ENCODE data around the gene CHD5.

The CHD5 gene

DNA sequence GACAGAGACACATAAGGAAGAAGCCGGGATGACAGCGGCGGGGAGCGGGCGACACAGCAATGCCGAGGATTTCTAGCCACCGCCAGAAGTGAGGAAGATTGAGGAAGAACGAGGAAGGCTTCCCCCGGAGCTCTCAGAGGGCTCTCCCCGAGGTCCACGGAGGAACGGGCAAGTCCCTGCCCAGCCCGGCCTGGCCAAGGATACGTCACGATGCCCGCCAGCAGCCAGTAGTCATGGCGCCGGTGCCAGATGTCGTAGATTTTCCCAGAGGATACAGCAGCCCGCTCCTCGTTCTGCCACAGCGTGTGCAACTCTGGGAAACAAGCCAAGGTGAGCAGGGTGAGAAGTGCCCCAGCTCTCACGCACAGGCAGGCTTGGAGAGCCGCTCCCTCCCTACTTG is 68.5 kb downstream of the CHD5 start:
- DNase-seq (ENCODE audit: low read depth), result no peak

GRCh38 chr1:6110326-6110725 is 69.8 kb downstream of the CHD5 start:
- DNase-seq (ENCODE audit: low read depth), result no peak

- DNase-seq (ENCODE audit: low read depth), result no peak
Measured at GRCh38 chr1:6109688-6110087, 70.4 kb downstream of the CHD5 start.

DNA sequence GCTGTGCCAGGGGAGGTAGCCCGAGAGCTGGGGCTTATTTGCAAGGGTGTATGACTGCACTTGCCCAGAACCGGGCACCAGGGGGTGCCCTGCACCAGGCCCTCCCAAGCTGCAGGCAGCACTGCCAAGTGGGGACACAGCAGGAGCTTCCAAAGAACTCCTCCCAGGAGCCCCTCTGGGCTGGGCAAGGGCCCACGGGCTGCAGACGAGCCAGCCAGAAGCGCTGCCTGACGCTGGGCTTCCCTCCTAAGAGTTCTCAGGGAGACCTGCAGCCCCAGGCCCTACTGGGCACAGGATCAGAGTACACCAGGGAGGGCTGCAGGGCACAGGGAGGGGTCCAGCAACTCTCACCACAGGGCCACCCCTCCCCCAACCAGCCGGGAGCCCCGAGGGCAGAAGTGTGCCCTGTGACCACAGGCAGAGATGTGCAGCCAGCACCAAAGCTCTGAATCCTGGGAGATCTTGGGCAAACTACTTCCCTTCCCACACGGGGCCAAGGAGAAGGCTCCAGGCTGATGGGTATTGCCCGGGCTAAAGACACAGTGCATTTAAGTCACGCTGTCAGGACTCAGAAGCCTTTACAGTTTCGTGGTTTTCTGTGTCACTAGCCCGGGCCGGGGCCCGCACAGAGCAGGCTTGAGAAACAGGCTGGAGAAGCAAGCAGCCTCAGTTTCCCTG is 71.0 kb downstream of the CHD5 start:
- no peak for DNase-seq (ENCODE audit: low read depth)

- DNase-seq (ENCODE audit: low read depth), result no peak
Measured at GRCh38 chr1:6108476-6108875, 71.6 kb downstream of the CHD5 start.

DNA sequence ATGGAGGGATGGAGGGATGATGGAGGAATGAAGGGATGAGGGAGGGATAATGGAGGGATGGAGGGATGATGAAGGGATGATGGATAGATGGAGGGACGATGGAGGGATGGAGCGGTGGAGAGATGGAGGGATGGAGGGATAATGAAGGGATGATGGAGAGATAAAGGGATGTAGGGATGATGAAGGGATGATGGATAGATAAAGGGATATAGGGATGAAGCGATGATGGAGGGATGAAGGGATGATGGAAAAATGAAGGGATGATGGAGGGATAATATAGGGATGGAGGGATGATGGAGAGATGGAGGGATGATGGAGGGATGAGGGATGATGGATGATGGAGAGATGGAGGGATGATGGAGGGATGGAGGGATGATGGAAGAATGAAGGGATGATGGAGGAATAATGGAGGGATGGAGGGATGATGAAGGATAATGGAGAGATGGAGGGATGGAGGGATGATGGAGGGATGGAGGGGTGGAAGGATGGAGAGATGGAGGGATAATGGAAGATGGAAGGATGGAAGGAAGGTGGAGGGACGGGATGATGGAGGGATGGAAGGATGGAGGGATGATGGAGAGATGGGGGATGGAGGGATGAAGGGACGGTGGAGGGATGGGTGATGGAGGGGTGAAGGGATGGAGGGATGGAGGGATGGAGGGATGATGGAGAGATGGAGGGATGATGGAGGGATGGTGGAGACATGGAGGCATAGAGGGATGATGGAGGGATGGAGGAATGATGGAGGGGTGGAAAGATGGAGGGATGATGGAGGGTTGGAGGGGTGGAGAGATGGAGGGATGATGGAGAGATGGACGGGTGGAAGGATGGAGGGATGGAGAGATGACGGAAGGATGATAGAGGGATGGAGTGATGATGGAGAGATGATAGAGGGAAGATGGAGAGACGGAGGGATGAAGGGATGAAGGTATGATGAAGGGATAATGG is 72.4 kb downstream of the CHD5 start:
- no peak for DNase-seq (ENCODE audit: low read depth)

GRCh38 chr1:6106977-6107376 is 73.1 kb downstream of the CHD5 start:
- DNase-seq (ENCODE audit: low read depth), result no peak

- no peak for DNase-seq (ENCODE audit: low read depth)
Measured at GRCh38 chr1:6106321-6106731, 73.8 kb downstream of the CHD5 start.

- DNase-seq (ENCODE audit: low read depth), result no peak
Measured at GRCh38 chr1:6105763-6106162, 74.4 kb downstream of the CHD5 start.

GRCh38 chr1:6105218-6105679 is 74.9 kb downstream of the CHD5 start:
- DNase-seq (ENCODE audit: low read depth), result no peak

- DNase-seq (ENCODE audit: low read depth), result no peak
Measured at GRCh38 chr1:6104631-6105030, 75.5 kb downstream of the CHD5 start.

DNA sequence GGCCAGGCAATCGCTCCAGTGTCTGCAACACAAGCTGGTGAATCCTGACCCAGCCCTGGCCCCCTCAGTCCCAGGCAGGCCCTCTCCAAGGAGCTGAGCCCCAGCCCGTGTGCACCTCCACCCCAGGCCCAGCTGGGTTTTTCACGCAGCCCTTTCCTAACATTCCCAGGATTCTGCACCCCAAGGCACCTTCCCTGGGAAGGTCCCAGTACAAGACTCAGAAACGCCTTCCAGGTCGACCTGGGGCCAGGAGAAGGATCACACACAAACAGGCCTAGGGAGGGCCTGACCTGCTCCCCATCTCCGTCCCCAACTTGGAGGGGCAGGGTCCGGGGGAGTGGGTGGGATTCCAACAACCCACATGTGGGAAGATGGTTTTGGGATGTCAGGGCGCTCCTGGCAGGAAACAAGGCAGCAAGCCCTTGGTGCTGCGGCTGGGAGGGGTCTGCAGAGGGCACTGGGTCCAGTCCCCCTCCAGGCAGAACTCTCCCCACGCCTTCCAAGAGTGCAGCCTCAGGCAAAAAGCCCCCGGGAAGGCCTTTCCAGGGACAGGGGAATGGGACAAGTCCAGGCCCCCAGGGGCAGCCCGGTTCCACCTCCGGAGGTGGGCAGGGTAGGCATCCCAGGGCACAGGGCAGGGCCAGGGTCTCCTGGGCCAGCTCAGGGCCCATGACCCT is 76.1 kb downstream of the CHD5 start:
- DNase-seq (ENCODE audit: low read depth), result no peak

DNA sequence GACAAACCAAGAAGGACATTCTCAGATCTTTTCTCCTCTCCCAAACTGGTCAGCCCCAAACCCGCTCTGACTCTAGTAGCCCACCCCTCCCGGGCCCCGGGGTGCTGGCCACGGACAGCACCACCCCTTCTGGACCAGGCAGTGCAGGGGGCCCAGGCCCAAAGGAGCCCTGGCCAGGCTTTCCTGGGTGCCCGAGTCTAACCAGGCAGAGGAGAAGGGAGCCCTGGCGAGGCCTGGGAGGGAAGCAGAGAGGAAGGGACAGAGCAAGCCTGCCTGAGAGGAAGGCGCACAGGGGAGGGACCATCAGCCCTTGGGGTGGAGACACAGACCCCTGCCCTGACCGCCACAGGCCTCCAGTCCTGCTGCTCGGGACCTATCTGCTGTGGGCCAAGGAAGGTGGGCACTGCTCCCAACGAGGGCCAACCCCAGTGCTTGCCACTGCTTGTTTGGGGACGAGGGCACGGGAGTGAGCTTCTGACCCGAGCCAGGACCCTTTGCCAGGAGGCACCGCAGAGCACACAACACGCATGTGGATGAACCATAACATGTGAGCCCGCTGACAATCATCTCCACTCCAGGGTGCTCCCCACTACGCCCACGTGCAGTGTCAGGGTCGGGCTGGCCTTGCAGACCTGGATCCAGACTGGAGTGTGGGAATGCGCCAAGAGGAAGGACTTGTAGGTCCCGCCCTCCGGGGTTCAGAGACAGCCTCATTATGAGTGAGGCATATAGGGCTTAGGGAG is 76.8 kb downstream of the CHD5 start:
- no peak for DNase-seq (ENCODE audit: low read depth)

GRCh38 chr1:6102532-6102845 is 77.6 kb downstream of the CHD5 start:
- no peak for DNase-seq (ENCODE audit: low read depth)

- no peak for DNase-seq (ENCODE audit: low read depth)
Measured at GRCh38 chr1:6101826-6102531, 78.1 kb downstream of the CHD5 start.

DNA sequence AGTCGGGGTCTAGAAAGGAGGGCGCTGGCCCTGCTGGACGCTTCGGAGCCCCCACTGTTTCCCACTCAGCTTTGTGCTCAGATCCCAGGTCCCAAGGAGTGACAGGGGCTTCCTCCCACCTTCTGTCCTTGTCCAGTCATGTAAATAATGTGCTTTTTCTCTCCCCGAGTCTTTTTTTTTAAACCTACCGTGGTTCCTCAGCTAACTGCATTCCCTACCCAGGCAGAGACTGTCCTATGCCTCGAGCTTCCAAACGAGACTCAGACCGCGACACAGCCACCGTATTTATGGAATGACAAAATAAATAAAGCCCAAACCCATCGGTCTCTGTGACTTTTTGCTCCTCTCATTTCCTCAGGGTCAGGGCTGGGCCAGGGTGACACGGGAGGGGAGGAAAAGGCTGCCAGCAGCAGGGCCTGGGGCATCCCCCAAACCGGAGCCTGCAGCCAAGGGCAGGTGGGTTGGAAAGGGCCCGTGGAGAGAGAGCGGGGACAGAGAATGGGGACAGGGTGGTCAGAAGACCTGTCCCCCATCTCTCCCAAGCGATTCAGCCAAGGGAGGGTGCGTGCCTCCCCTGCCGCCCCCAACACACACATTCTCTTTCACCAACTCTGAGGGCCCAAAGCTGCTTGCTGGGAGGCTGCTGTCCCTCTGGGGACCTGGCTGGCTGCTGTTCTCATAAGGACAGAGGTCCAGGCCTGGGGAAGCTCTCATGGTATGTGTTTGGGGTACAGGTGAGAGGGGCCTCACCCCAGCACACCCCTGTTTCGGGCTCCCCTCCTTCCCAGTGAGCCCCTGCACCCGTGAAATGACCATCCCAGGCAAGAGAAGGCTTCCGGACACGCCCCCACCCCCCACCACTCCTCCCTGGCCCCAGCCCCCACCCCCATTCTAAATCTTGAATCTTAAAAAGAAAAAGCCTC is 79.0 kb downstream of the CHD5 start:
- no peak for DNase-seq (ENCODE audit: low read depth)

- no peak for DNase-seq (ENCODE audit: low read depth)
Measured at GRCh38 chr1:6099787-6100765, 80.0 kb downstream of the CHD5 start.

DNA sequence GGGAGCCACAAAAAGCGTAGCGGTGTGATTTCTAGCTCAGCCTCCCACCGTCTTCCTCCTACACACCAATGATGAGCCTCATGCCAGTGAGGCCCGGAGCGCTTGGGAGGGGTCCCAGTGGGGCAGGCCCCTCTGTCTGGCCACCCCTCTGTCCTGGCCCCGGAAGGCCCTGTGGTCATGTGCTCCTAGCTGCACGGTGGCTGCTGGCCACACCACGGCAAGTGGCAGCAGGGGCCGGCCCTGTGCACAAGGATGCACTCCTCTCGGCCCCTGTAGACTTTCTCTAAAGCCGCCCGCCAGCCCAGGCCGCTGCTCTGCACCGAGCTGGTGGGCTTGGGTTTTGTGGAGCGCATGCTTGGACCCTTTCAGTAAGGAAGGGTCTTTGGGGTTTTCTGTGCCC is 80.8 kb downstream of the CHD5 start:
- no peak for DNase-seq (ENCODE audit: low read depth)
